ENCODE results near the gene STON2. TPM values are rescaled to one million over a fixed set of nuclear protein-coding genes. Genes with fewer than 3 reads are reported as not detected.
A peak's percentile ranks its signal among the peaks of the same experiment; 100 is the strongest.
"Not testable (repeated sequence)": the region's sequence is repeated elsewhere in the genome, so short reads cannot be mapped to it uniquely, and the experiment has no call there.

STON2 gene
- total RNA-seq, 1 donor from 2014 or later = 20.8 TPM

- DNase-seq (ENCODE audit: low spot score) = no peak
Observed at GRCh38 chr14:81231540-81231939, 168.6 kb downstream of the STON2 start.

DNA sequence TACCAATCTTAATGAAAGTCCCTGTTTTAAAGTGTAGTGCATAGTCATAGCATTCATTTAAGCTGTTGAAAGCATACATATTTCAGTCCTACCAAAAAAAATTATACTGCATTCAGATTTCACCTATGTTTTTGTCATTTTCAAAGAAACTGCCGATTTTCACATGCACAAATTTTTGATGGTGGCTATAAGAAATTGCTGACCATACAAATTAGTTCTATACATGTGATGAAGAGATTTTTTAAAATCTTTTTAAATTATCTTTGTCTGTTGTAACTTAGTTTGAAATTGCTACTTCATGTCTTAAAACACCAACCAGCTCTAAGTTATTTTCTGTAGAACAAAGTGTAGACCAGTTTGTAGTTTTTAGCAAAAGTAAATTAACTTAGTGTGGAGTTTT is 175.9 kb downstream of the STON2 start:
- DNase-seq (ENCODE audit: low spot score) = no peak

GRCh38 chr14:81223788-81224187 is 176.3 kb downstream of the STON2 start:
- DNase-seq (ENCODE audit: low spot score) = not testable (repeated sequence)

DNA sequence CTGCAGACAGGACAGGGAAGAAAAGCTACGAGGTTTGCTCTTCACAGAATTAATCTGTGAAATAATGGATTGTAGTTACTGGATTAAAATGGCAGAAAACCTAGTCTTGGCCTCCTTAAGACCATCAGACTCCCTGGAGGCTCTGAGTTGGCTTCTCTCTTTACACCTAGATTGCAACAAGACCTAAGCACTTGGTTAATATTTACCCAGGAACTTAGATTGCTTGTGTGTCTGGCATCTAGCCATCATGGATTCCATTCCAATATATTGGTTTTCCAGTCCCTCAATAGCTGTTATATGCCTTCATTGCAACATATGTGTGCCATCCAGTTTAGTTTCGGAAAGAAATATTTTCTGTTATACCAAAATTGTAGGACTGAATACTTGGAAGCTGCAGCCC is 177.4 kb downstream of the STON2 start:
- no peak for DNase-seq (ENCODE audit: low spot score)

DNA sequence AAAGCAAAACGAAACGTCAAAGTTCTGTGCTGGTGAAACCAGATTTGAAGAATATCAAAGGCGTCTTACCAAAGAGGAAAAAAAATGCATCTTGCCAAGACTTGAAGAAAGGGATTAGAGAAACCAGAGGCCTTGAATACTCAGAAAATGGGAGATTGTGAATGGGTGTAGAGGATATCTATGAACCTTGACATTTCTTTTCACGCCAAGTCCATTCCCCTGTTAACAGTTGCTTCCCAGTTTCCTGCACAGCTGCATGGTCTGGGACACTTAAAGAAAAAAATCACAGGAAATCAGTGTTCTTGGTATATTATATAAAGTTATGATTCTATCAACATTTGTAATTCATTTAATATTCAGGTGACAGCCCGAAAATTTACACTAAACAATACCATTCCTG is 178.0 kb downstream of the STON2 start:
- DNase-seq (ENCODE audit: low spot score) = no peak

- no peak for DNase-seq (ENCODE audit: low spot score)
Observed at GRCh38 chr14:81221579-81222102, 178.5 kb downstream of the STON2 start.

DNA sequence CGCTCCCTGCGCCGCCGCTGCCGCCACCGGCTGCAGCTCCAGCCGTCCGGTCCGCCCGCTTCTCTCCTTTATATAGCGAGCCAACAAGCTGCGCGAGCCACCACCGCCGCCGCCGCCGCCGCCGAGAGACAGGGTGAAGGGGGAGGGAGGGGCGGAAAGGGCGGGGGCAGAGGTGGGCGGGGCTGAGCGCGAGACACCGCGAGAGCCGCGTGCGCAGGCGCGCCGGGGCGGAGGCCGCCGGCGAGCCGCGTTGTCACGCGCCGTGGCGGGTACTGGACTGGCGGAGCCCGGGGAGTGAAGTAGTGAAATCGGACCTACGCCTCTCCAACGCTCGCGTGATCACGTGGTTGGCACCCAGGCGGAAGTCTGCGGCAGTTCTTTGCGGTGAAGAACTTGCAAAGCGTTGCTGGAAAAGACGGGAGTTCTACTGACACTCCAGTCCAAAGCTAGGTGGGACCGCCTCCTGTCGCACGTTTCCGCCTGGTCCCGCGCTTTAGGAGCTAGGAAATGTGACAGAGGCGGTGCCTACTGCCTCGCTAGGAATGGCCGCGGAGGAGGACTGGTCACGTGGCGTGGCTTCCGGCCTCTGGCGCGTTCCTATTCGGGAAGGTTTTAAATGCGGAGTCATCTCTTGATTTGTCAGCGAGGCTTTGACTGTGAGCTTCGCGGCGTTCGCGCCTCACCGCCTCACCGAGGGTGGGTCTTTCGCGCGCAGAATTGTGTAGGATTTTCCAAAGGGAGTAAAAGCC is 179.1 kb downstream of the STON2 start, which contains the start of gene GTF2A1:
Gene GTF2A1, minus strand, starts transcription at position 130 of the 749 bp plus-strand sequence. CDS start 441 bp downstream, outside the sequence.
- peak; percentile 99 for DNase-seq (ENCODE audit: low spot score)

DNA sequence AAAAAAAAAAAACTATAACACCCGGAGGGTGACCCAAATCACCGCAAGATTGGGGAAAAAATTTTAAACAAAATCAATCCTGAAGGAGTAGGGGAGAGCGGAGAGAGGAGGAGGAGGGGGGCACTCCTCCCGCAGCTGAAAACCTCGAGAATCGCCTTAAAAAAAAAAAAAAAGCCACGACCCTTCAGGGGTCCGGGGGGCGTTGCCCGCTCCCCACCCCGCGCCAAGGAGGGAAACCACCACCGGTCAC is 179.6 kb downstream of the STON2 start:
- no peak for DNase-seq (ENCODE audit: low spot score)

DNA sequence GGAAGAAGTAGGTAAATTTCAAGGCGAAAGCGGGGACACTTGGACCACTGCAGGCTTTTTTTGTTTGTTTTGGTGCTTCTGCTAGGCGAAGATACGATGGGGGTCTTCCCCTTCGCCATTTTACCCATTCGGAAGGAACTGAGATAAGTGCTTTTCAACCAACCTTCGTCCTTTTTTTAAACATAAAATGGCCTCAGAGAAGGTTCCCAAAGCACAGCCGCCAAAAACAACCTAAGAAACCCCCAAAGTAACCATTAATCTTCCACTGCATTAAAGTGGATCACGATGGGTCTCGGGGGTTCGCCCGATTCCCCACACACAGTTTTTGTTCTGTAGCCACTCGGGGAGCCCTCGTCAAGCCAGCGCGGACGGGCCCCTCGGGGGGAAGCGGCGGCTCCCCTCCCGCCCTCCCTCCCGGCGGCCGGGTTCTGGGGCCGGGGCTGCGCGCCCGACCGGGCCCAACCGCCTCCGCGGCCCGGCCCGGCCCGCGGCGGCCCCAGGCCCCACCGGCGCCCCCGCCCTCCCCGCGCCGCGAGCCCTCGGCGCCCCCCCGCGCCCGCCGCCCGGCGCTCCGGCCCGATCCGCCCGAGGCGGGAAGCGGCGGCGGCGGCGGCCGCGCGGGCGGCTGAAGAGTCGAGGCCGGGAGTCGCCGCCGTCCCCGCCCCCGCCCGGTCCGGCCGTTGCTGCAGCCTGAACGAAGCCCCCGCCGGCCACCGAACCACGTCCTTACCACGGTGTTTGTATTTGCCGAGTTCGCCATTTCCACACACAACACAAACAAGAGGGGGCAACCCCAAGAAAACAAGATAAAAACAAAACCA is 180.2 kb downstream of the STON2 start:
- no peak for DNase-seq (ENCODE audit: low spot score)

DNA sequence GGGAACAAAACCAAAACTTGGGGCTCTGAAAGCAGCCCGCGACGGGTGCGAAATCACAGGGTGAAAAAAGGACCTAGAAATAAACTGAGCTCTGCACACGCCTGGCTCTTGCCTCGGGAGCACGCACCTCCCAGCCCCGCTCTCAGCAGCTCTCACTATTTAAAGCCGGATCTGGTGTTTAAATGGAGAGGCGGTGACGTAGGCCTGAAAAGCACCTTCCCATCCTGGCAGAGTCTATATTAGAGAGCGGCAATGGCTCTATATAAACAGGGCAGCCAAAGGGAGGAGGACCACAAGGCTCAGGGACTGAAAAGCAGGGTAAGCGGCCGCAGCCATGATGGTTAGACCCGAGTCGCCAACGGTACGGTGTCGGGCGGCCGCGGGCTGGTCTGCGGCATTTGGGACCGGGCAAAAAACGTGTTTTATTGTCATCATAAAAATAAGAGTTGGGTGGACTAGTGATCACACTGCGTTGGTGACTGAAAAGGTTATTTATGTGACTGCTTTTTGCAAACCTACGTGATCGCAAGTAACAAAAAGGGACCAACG is 180.8 kb downstream of the STON2 start:
- DNase-seq (ENCODE audit: low spot score) = peak; percentile 94

DNA sequence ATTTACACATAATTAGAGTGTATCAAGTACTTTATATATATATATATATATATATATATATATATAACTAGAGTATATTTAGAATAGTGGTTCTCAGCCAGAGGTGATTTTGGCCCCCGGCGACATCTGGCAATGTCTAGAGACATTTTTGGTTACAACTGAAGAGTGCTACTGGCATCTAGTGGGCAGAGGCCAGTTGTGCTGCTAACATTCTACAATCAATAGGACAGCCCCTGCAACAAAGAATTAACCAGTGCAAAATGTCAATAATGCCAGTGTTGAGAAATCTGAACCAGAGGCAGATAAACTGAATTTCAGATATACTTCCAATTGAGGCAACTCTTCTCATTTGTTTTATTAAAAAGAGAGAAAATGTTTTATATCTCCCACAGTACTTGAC is 188.3 kb downstream of the STON2 start:
- DNase-seq (ENCODE audit: low spot score) = no peak

Other genes starting within 250 kb of the STON2 start
- 24.7 TPM for gene GTF2A1, start 179.4 kb downstream of the STON2 start, total RNA-seq
- 114 TPM for gene SEL1L, start 133.5 kb upstream of the STON2 start, total RNA-seq